ENCODE results near the gene ZEB2.

- TF ChIP-seq EZH2 (IDR thresholded peaks at IDR 0.05) (no peak), CTCF (IDR thresholded peaks at IDR 0.05) (no peak), EZH2phosphoT487 (IDR thresholded peaks at IDR 0.05) (no peak)
Observed at GRCh38 chr2:144471305-144472045, 48.4 kb downstream of the ZEB2 start.
